GM21528 (cell line): ENCODE data around the gene SH3BP5.

Source experiments
- ATAC-seq: cut with Tn5 transposase; IDR thresholded peaks from one replicate; pipeline ENCODE4 v1.9.1; 2021; ENCODE audit warnings: mild to moderate bottlenecking, moderate library complexity; ENCODE audit not compliant: unreplicated experiment, low FRiP score

The SH3BP5 gene

GRCh38 chr3:15301761-15302160 lies 30.6 kb downstream of the SH3BP5 start:
- no peak for ATAC-seq

GRCh38 chr3:15300323-15301078 lies 31.9 kb downstream of the SH3BP5 start:
- no peak for ATAC-seq

- ATAC-seq: no peak
These were observed 33.4 kb downstream of the SH3BP5 start for GRCh38 chr3:15299036-15299435.

GRCh38 chr3:15298504-15298903 lies 33.9 kb downstream of the SH3BP5 start:
- ATAC-seq: no peak

GRCh38 chr3:15297608-15298350 lies 34.6 kb downstream of the SH3BP5 start:
- no peak for ATAC-seq

- ATAC-seq: no peak
These were observed 36.9 kb downstream of the SH3BP5 start for GRCh38 chr3:15295506-15295905.

- no peak for ATAC-seq
These were observed 37.5 kb downstream of the SH3BP5 start for GRCh38 chr3:15294929-15295328.

GRCh38 chr3:15292765-15293522 lies 39.4 kb downstream of the SH3BP5 start:
- no peak for ATAC-seq

- ATAC-seq: peak; percentile 89
These were observed 40.5 kb downstream of the SH3BP5 start for GRCh38 chr3:15291589-15292541.

GRCh38 chr3:15290736-15291135 lies 41.6 kb downstream of the SH3BP5 start:
- ATAC-seq: no peak

- ATAC-seq: no peak
These were observed 42.7 kb downstream of the SH3BP5 start for GRCh38 chr3:15289661-15290060.

- ATAC-seq: no peak
These were observed 43.9 kb downstream of the SH3BP5 start for GRCh38 chr3:15288331-15289035.

GRCh38 chr3:15287565-15288330 lies 44.6 kb downstream of the SH3BP5 start:
- ATAC-seq: no peak

- ATAC-seq: no peak
These were observed 46.4 kb downstream of the SH3BP5 start for GRCh38 chr3:15286022-15286421.

GRCh38 chr3:15284121-15284889 lies 48.1 kb downstream of the SH3BP5 start:
- ATAC-seq: no peak

- ATAC-seq: no peak
These were observed 48.7 kb downstream of the SH3BP5 start for GRCh38 chr3:15283702-15284101.

- no peak for ATAC-seq
These were observed 50.6 kb downstream of the SH3BP5 start for GRCh38 chr3:15281817-15282216.
